Measurements from ENCODE around the gene SEBOX. TPM values are rescaled to one million over a fixed set of nuclear protein-coding genes. Genes with fewer than 3 reads are reported as not detected.
A peak's percentile ranks its signal among the peaks of the same experiment; 100 is the strongest.

Gene SEBOX
- polyA plus RNA-seq, 3 donors, result not detected

GRCh38 chr17:28363186-28363585, 1.8 kb downstream of the SEBOX start:
- Histone ChIP-seq H3K27me3 (ENCODE audit: control insufficient read depth in 2 of 2, insufficient read depth in 2 of 2, low read length in 2 of 2) (no peaks in the 10 kb centered on the region), H3K4me3 (replicated peaks in 1 of 3; ENCODE audit: low read depth in 2 of 3, low read length in 3 of 3) (no peak overlapping the region), H3K4me2 (replicated peaks; ENCODE audit: extremely low read depth, low read length, poor library complexity, severe bottlenecking) (no peak overlapping the region), H3K79me2 (ENCODE audit: insufficient read depth, low read length) (peaks cover 9% of the 10 kb centered on the region), H3K9ac (ENCODE audit: insufficient read depth, low read length, poor library complexity, severe bottlenecking) (no peak overlapping the region), H3K36me3 (replicated peaks in 1 of 2; ENCODE audit: control insufficient read depth in 1 of 2, insufficient read depth in 2 of 2, low read length in 2 of 2) (peaks cover 65 to 71% of the 10 kb centered on the region in 2 donors), H3K4me1 (ENCODE audit: control insufficient read depth in 1 of 2, insufficient read depth in 2 of 2, low read length in 2 of 2) (peaks cover 4 to 6% of the 10 kb centered on the region in 2 donors), H3K9me3 (replicated peaks in 1 of 2; ENCODE audit: control insufficient read depth in 1 of 2, insufficient read depth in 1 of 2, low read length in 2 of 2) (no peaks in the 10 kb centered on the region), H3K27ac (ENCODE audit: low read depth in 1 of 2, low read length in 2 of 2) (no peak overlapping the region), H4K20me1 (ENCODE audit: insufficient read depth, low read length) (peaks cover 9% of the 10 kb centered on the region), H2AFZ (ENCODE audit: insufficient read depth, low read depth, low read length, poor library complexity, severe bottlenecking) (no peak overlapping the region)
- TF ChIP-seq, protein P1, sequence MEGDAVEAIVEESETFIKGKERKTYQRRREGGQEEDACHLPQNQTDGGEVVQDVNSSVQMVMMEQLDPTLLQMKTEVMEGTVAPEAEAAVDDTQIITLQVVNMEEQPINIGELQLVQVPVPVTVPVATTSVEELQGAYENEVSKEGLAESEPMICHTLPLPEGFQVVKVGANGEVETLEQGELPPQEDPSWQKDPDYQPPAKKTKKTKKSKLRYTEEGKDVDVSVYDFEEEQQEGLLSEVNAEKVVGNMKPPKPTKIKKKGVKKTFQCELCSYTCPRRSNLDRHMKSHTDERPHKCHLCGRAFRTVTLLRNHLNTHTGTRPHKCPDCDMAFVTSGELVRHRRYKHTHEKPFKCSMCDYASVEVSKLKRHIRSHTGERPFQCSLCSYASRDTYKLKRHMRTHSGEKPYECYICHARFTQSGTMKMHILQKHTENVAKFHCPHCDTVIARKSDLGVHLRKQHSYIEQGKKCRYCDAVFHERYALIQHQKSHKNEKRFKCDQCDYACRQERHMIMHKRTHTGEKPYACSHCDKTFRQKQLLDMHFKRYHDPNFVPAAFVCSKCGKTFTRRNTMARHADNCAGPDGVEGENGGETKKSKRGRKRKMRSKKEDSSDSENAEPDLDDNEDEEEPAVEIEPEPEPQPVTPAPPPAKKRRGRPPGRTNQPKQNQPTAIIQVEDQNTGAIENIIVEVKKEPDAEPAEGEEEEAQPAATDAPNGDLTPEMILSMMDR (IDR thresholded peaks at IDR 0.05), result no peak
- Mint-ChIP-seq H3K4me3 (no peak overlapping the region), H3K27me3 (ENCODE audit: low read depth in 3 of 3) (peaks cover 0 to 2% (median 0%) of the 10 kb centered on the region in 3 donors), H3K36me3 (peaks cover 60 to 81% of the 10 kb centered on the region in 2 donors), H3K27ac (no peak overlapping the region), H3K4me1 (peaks cover 4% of the 10 kb centered on the region), H3K9me3 (no peaks in the 10 kb centered on the region)
- WGBS (ENCODE audit: insufficient coverage), result no CpG with 5 or more reads among the region's 5 CpGs
- DNase-seq, result no peak
- intact Hi-C loops (cut with micrococcal nuclease), result no loop called here

GRCh38 chr17:28357901-28358197, 7.2 kb downstream of the SEBOX start:
- Histone ChIP-seq H3K4me1 (ENCODE audit: control insufficient read depth in 1 of 2, insufficient read depth in 2 of 2, low read length in 2 of 2) (peaks cover 19 to 23% of the 10 kb centered on the region in 2 donors), H3K4me3 (replicated peaks in 1 of 3; ENCODE audit: low read depth in 2 of 3, low read length in 3 of 3) (peak overlapping the region; percentile 82 to 93 (median 88)), H3K9ac (ENCODE audit: insufficient read depth, low read length, poor library complexity, severe bottlenecking) (peak overlapping the region; percentile 89), H3K4me2 (replicated peaks; ENCODE audit: extremely low read depth, low read length, poor library complexity, severe bottlenecking) (peak overlapping the region; percentile 93), H4K20me1 (ENCODE audit: insufficient read depth, low read length) (peaks cover 9% of the 10 kb centered on the region), H3K9me3 (replicated peaks in 1 of 2; ENCODE audit: control insufficient read depth in 1 of 2, insufficient read depth in 1 of 2, low read length in 2 of 2) (no peaks in the 10 kb centered on the region), H2AFZ (ENCODE audit: insufficient read depth, low read depth, low read length, poor library complexity, severe bottlenecking) (peak overlapping the region; percentile 95), H3K27ac (ENCODE audit: low read depth in 1 of 2, low read length in 2 of 2) (peak overlapping the region; percentile 70 to 92), H3K27me3 (ENCODE audit: control insufficient read depth in 2 of 2, insufficient read depth in 2 of 2, low read length in 2 of 2) (no peaks in the 10 kb centered on the region), H3K79me2 (ENCODE audit: insufficient read depth, low read length) (peaks cover 29% of the 10 kb centered on the region), H3K36me3 (replicated peaks in 1 of 2; ENCODE audit: control insufficient read depth in 1 of 2, insufficient read depth in 2 of 2, low read length in 2 of 2) (peaks cover 54 to 66% of the 10 kb centered on the region in 2 donors)
- H3K36me3 Mint-ChIP-seq, result peaks cover 58 to 66% of the 10 kb centered on the region in 2 donors
- peak overlapping the region; percentile 90 to 99 (median 95) for H3K27ac Mint-ChIP-seq
- H3K27me3 Mint-ChIP-seq (ENCODE audit: low read depth in 3 of 3), result no peaks in the 10 kb centered on the region
- peaks cover 20% of the 10 kb centered on the region for H3K4me1 Mint-ChIP-seq
- peak overlapping the region; percentile 90 to 96 for H3K4me3 Mint-ChIP-seq
- TF ChIP-seq, protein P1 (IDR thresholded peaks at IDR 0.05), result no peak
- H3K9me3 Mint-ChIP-seq, result no peaks in the 10 kb centered on the region
- no peak for DNase-seq
- intact Hi-C loops (cut with micrococcal nuclease), result loop anchor here (1.0 to 5.0 kb wide), 2 partner anchors 23 to 36 kb away; partner anchors contain the start of genes IFT20 (in 2 of the 2) and TNFAIP1 (in 2 of the 2)
- 6% methylated on average over 4 of the region's 4 CpGs for WGBS (ENCODE audit: insufficient coverage)

Data from CD14-positive monocyte (primary cell).